ENCODE data around the gene POLR1H. TPM values are rescaled to one million over a fixed set of nuclear protein-coding genes. Genes with fewer than 3 reads are reported as not detected.
A peak's percentile ranks its signal among the peaks of the same experiment; 100 is the strongest.

The POLR1H gene
- total RNA-seq, 2 donors from 2014 or later = 25.6 to 26.2 TPM

DNA sequence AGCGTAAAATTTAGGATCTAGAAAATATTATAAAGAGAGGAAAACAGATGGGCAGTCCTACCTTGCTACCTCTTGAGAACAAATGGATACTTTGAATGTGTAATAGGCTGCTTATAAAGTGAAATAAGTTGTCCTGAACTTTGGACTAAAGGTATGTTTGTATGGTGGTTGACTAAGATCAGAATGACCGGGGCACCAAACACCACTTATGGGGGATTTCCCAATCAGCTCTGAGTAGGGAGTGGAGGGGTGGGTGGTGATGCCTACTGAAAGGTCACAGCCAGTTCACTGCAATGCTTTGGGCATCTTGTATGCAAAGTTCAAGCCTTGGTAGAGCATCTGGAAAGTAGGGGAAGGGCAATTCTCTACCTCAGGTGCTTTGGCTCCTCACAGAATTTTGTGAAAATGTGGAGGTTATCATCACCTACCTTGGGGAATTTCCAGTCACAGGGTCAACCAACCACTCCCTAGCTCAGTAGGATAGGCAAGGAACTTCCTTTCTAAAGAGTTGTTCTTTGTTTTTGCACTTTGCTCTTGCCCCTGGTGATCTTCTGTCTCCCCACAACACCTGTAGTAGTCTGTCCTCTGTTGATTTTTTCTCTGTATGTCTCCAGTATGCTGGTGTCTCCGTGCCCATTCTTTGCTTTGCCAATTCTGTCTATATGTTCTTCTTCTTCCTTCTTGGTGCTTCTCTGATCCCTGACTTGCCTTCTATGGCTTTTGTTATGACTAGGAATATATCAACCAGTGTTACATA lies 52.1 kb downstream of the POLR1H start, which contains the start of gene TRIM31:
TRIM31 (minus strand) TSS at position 88 of the 757 bp plus-strand sequence. CDS start 285 bp downstream, outside the sequence.
- intact Hi-C loops (cut with DNase I, micrococcal nuclease) = no loop called here
- DNase-seq = peak in 1 of 2 donors; percentile 68
- ATAC-seq = peak; percentile 81

GRCh38 chr6:30113841-30114240 lies 52.8 kb downstream of the POLR1H start:
- ATAC-seq = peak; percentile 10
- no peak for DNase-seq
- intact Hi-C loops (cut with DNase I, micrococcal nuclease) = no loop called here

Other genes starting within 250 kb of the POLR1H start
- gene HLA-G, start 233.4 kb upstream of the POLR1H start, total RNA-seq = 10 to 100 TPM in 1 of 2 donors, not detected in 1; 16.7 TPM
- 1,000 to 10,000 TPM; 1,119 to 1,618 TPM for gene HLA-A, start 118.7 kb upstream of the POLR1H start, total RNA-seq
- 10 to 100 TPM; 89.5 to 92.9 TPM for gene PPP1R11, start 5.9 kb downstream of the POLR1H start, total RNA-seq
- under 1 TPM in 1 of 2 donors, not detected in 1; 0.58 TPM for gene RNF39, start 14.5 kb downstream of the POLR1H start, total RNA-seq
- gene TRIM31, start 51.8 kb downstream of the POLR1H start, total RNA-seq = 100 to 1,000 TPM in 1 of 2 donors, 10 to 100 TPM in 1; 80.0 to 278 TPM
- gene TRIM40, start 74.9 kb downstream of the POLR1H start, total RNA-seq = 10 to 100 TPM; 13.2 to 30.7 TPM
- 1 to 10 TPM; 5.6 to 6.3 TPM for gene TRIM10, start 99.9 kb downstream of the POLR1H start, total RNA-seq
- 10 to 100 TPM; 58.8 to 62.5 TPM for gene TRIM15, start 102.3 kb downstream of the POLR1H start, total RNA-seq
- gene TRIM26, start 152.1 kb downstream of the POLR1H start, total RNA-seq = 10 to 100 TPM; 47.1 to 48.7 TPM